Activated T-cell treated with anti-CD3 and anti-CD28 coated beads, Interleukin-2, amount 50 U/mL, for 4 hours (primary cell): ENCODE results near the gene GNPAT. TPM values are rescaled to one million over a fixed set of nuclear protein-coding genes. Genes with fewer than 3 reads are reported as not detected.

Source experiments
- ATAC-seq, 2 donors: fragments of 200-7000 bp; cut with Tn5 transposase; one replicate each; pipeline ENCODE4 v1.10.0; 2021
- DNase-seq: peaks from one replicate; pipeline ENCODE4 v3.0.0-alpha.2; 2020
- H3K27me3 Mint-ChIP-seq: one replicate; pipeline ENCODE4 v1.8.0; 2021; ENCODE audit warnings: low read depth, mixed read lengths
- H3K36me3 Mint-ChIP-seq: one replicate; pipeline ENCODE4 v1.8.0; 2022; ENCODE audit warnings: mixed read lengths; ENCODE audit not compliant: insufficient read depth
- H3K4me1 Mint-ChIP-seq: one replicate; pipeline ENCODE4 v1.8.0; 2021; ENCODE audit warnings: low read depth, mixed read lengths
- H3K4me3 Mint-ChIP-seq: one replicate; pipeline ENCODE4 v1.8.0; 2021; ENCODE audit warnings: mild to moderate bottlenecking, moderate library complexity, mixed read lengths
- H3K9me3 Mint-ChIP-seq: one replicate; pipeline ENCODE4 v1.8.0; 2021; ENCODE audit warnings: mixed read lengths
- total RNA-seq, 3 donors: library from RNA; stranded (reverse); gene quantifications; one replicate each; pipeline ENCODE4 v1.2.1, GENCODE V29; 2021

The GNPAT gene
- total RNA-seq, 3 donors from 2014 or later: 37.1 to 39.8 (median 39.5) TPM

DNA sequence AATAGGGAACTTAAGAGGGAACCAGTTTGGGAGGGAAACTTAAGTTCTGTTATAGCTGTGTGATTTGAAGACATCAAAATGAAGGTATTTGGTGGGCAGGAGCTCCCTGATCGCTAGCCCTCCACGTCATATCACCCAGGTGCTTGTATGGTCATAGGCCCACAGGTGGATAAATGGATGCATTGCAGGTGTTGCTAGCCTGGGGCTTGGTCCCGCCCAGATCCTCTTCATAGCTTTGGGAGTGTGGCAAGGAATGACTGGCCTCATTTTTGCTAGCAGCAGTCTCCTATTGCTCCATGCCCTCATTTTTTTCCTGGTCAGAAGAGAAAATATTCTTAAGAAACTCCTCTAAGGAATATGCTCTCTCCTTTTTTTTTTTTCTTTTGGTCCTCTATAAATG, 11.3 kb downstream of the GNPAT start:
- H3K4me1 Mint-ChIP-seq: peaks cover 6% of the 10 kb centered on the region
- no peaks in the 10 kb centered on the region for H3K27me3 Mint-ChIP-seq
- H3K9me3 Mint-ChIP-seq: no peaks in the 10 kb centered on the region
- DNase-seq (no peak), ATAC-seq (no peak)
- peaks cover 63% of the 10 kb centered on the region for H3K36me3 Mint-ChIP-seq
- no peak overlapping the region for H3K4me3 Mint-ChIP-seq

DNA sequence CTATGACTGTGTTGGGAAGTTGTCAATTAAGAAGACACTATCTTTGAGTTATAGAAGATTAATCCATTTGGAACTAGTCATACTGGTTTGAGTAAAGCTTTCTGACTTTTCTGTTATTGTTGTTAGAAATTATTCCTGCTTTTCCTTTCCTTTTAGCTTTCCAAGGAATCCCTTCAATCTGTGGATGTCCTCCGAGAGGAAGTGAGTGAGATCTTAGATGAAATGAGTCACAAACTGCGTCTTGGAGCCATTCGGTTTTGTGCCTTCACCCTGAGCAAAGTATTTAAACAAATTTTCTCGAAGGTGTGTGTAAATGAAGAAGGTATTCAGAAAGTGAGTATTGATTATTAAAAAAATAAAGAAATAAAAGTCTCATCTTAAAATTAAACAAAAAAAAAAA, 19.3 kb downstream of the GNPAT start:
- Mint-ChIP-seq H3K36me3 (peaks cover 67% of the 10 kb centered on the region), H3K4me1 (no peaks in the 10 kb centered on the region), H3K4me3 (no peak overlapping the region), H3K27me3 (no peaks in the 10 kb centered on the region), H3K9me3 (peaks cover 6% of the 10 kb centered on the region)
- DNase-seq (no peak), ATAC-seq (no peak)

DNA sequence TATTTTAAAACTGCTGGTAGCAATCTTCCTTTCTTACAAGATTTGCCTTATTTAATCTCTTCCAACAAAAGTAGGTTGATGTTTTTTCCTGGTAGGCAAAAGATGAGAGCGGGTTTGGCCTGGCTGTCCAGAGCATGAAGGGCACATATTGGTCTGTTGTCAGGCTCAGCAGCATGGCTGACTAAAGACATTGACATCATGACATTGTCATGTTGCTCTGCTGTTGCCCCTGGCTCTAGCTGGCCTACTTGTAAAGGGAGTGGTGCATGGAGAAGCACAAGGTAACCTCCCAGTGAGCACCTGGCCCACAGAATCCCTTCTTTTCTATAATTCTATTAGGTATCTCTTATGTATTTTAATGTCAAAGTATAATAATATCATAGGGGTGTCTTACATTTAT, 23.6 kb downstream of the GNPAT start:
- DNase-seq (no peak), ATAC-seq (no peak)
- Mint-ChIP-seq H3K9me3 (no peaks in the 10 kb centered on the region), H3K4me1 (no peaks in the 10 kb centered on the region), H3K4me3 (no peak overlapping the region), H3K36me3 (peaks cover 62% of the 10 kb centered on the region), H3K27me3 (no peaks in the 10 kb centered on the region)

DNA sequence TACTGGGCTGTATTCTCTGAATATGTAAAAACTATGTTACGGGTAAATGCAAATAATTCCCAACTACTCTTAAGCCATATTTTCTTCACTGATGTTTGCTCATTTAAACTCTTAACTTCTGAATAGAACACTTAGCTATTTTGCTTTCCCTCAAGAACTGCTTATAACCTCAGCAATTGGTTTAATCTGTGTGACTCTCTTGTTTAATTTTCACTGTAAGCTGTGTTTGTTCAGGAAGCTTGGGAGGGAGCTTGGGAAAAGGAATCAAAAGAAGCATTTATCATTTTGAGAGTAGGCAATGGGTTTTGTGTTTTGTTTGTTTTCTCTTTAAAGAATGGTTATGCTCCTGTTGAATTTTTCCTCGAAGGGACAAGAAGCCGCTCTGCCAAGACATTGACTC, 24.4 kb downstream of the GNPAT start:
- H3K36me3 Mint-ChIP-seq: peaks cover 63% of the 10 kb centered on the region

DNA sequence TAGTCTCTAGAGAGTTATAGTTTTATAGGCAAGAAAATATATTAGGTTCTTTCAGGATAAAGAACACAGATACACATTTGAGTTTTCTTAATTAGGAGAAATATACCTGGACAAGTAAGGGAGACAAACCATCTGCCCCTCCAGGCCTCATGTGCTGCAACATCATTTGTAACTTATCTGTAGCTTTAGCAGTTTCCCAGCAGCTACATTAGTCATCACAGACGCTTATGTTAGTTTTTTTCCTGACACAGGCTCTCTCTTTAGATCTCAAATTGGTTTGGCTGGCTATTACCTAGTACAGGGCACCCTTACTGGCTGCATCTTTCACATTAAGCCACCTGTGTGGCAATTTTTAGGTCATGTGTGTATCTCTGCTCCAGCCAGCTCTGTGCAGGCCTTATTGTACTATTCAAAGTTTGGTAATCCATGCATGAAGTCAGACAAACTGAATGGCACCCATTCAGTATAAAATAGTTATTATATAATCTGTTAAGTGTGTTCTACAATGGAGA, 25.9 kb downstream of the GNPAT start:
- no peaks in the 10 kb centered on the region for H3K9me3 Mint-ChIP-seq
- no peaks in the 10 kb centered on the region for H3K27me3 Mint-ChIP-seq
- H3K4me3 Mint-ChIP-seq: no peak overlapping the region
- DNase-seq (no peak), ATAC-seq (no peak)
- peaks cover 58% of the 10 kb centered on the region for H3K36me3 Mint-ChIP-seq
- H3K4me1 Mint-ChIP-seq: no peaks in the 10 kb centered on the region

More for the DNA sequence above, 24.4 kb downstream of the GNPAT start:
- Mint-ChIP-seq H3K9me3 (no peaks in the 10 kb centered on the region), H3K4me1 (no peaks in the 10 kb centered on the region), H3K27me3 (no peaks in the 10 kb centered on the region), H3K4me3 (no peak overlapping the region)
- no peak for ATAC-seq
- DNase-seq: no peak

DNA sequence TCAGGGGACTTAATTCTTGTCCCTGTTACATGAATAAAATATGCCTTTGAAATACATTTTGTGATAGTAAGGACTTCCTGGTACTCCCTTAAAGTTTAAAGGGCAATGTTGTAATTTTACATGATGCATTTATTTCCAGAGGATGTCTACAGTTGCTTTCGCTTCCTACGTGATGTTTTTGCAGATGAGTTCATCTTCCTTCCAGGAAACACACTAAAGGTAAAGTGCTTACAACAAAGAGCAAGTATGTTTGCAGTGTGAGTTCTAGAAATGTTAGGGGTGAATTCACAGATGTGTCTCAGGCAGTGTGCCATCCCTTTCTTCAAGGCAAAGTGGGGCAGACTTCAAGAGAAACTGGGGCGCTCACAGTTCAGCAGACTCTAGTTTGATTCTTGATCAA, 31.2 kb downstream of the GNPAT start:
- peaks cover 54% of the 10 kb centered on the region for H3K36me3 Mint-ChIP-seq
- no peaks in the 10 kb centered on the region for H3K27me3 Mint-ChIP-seq
- H3K4me3 Mint-ChIP-seq: peak overlapping the region; percentile 4
- peaks cover 14% of the 10 kb centered on the region for H3K4me1 Mint-ChIP-seq
- no peaks in the 10 kb centered on the region for H3K9me3 Mint-ChIP-seq
- no peak for DNase-seq
- peak in 1 of 2 donors; percentile 15 for ATAC-seq

DNA sequence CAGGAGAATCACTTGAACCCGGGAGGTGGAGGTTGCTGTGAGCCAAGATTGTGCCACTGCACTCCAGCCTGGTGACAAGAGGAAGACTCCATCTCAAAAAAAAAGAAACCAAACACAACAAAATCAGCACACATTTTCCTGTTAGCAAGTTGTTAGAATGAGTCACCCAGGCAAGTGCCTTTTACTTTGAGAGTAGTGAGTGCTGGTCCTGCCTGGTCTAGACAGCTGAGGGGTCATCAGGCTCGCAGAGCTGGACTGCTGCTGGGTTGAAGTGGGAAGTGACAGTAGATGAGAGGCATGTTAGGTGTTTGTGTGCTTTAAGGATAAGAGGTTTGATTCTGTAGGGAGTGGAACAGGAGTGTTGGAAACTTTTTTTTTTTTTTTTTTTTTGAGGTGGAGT, 31.9 kb downstream of the GNPAT start:
- DNase-seq (no peak), ATAC-seq (peak in 1 of 2 donors; percentile 18)
- Mint-ChIP-seq H3K36me3 (peaks cover 52% of the 10 kb centered on the region), H3K27me3 (no peaks in the 10 kb centered on the region), H3K4me3 (no peak overlapping the region), H3K9me3 (no peaks in the 10 kb centered on the region), H3K4me1 (peaks cover 14% of the 10 kb centered on the region)

DNA sequence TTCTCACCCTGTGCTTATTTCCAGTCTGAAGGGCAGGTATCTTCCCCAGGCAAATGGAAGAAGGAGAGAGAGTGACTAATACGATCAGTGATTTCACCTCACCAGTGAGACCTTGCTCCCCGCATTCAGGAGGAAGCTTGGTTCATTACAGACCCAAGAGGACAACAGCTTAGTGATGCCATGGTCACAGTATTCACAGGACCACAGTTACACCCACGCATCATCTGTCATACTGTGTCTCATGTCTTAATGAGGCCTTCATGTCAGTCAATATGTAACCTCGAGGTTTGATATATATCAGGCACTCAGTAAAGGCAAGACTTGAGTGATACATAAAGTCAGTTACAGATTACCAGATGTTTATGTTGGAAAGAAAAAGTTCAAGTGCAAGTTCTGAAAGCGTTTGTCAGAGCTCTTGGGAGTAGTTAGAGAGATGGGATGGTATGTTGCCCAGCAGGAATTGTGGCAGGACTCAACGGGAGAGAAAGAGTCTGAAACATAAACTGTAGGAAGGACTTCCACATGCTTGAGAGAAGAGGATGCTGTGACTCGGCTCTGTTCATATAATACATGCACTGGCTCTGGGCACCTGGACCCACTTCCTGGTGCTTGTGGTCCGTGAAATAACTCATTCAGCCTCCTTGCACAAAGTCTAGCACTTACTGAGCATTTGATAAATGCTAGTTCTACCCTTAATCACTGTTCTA, 33.3 kb downstream of the GNPAT start:
- Mint-ChIP-seq H3K4me3 (no peak overlapping the region), H3K36me3 (peaks cover 51% of the 10 kb centered on the region)
- ATAC-seq: peak; percentile 80 to 81

DNA sequence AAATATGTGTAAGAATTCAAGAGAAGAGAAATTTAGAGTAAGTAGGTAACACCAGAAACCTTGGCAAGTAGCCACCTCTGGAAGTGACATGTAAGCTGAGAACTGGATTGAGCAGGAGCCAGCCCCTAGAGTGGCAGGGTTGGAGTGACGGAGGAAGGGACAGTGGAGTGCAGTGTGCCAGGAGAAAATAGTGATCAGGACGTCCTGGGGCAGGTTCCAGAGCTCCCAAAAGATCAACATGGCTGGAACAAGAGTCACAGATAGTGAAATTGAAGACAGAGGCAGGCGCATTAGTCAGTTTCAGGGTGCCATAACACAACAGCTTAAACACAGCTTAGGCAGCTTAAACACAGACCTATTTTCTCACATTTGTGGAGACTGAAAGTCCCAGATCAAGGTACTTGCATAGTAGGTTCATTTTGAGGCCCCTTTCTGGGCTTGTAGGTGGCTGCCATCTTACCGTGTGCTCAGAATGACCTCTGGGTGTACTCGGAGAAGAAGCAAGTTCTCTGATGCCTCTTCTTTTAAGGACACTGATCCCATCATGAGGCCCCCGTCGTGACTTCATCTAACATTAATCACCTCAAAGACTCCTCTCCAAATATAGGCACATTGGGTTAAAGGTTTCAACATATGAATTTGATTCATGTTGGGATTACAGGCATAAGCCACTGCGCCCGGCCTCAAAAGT, 37.2 kb downstream of the GNPAT start:
- peaks cover 34% of the 10 kb centered on the region for H3K36me3 Mint-ChIP-seq
- H3K9me3 Mint-ChIP-seq: no peaks in the 10 kb centered on the region
- DNase-seq (no peak), ATAC-seq (no peak)
- H3K27me3 Mint-ChIP-seq: no peaks in the 10 kb centered on the region
- peaks cover 6% of the 10 kb centered on the region for H3K4me1 Mint-ChIP-seq
- H3K4me3 Mint-ChIP-seq: no peak overlapping the region

More for the DNA sequence above, 33.3 kb downstream of the GNPAT start:
- no peaks in the 10 kb centered on the region for H3K9me3 Mint-ChIP-seq
- DNase-seq: no peak
- H3K4me1 Mint-ChIP-seq: peaks cover 14% of the 10 kb centered on the region
- no peaks in the 10 kb centered on the region for H3K27me3 Mint-ChIP-seq

DNA sequence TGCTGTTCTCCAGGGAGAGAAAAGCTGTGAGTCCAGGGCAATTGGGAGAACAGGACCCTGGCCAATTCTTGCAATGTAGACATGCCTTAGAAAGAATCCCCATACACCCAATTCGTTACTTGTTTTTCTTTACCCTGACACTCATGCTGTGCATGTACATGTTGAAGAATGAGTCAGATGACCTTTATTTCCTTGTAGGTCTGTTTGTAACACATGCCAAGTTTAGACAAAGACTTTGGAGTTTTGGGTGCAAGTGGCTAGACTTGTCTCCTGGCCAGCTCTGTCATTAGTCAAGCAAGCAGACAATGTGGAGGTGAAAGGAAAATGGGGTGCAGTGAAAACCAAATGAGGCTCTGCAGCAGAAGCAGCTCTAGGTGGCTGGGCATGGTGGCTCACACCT, 38.1 kb downstream of the GNPAT start:
- no peaks in the 10 kb centered on the region for H3K9me3 Mint-ChIP-seq
- H3K36me3 Mint-ChIP-seq: peaks cover 31% of the 10 kb centered on the region
- no peaks in the 10 kb centered on the region for H3K27me3 Mint-ChIP-seq
- ATAC-seq: no peak
- DNase-seq: no peak
- H3K4me1 Mint-ChIP-seq: peaks cover 4% of the 10 kb centered on the region
- no peak overlapping the region for H3K4me3 Mint-ChIP-seq

DNA sequence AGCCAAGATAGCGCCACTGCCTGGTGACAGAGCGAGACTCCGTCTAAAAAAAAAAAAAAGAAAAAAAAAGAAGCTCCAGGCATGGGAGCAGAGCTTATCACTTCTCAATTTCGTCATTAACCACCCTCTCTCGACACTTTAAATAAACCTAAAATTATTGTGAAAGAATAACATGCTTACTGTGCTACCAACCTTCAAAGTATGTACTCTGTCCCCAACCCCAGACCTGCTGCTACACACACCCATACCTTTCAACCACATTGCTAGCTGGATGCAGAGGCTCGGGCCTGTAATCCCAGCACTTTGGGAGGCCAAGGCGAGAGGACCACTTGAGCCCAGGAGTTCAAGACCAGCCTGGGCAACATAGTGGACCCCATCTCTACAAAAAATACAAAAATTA, 38.7 kb downstream of the GNPAT start:
- H3K36me3 Mint-ChIP-seq: peaks cover 26% of the 10 kb centered on the region
- no peak for DNase-seq
- no peaks in the 10 kb centered on the region for H3K9me3 Mint-ChIP-seq
- no peak overlapping the region for H3K4me3 Mint-ChIP-seq
- no peaks in the 10 kb centered on the region for H3K4me1 Mint-ChIP-seq
- H3K27me3 Mint-ChIP-seq: no peaks in the 10 kb centered on the region
- no peak for ATAC-seq

DNA sequence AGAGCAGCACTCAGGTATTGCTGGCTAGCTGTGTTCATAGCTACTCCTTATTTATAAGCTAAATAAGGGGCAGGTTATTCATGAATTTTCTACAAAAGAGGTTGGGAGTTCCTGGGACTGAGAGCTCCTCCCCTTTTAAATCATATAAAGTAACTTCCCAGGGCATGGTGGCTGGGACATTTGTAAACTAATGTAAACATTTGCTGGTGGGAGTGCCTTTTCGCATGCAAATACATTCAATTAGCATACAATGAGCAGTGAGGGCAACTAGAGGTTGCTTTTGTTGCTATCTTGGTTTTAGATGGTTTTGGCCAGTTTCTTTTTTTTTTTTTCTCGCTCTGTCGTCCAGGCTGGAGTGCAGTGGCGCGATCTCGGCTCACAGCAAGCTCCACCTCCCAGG, 43.4 kb downstream of the GNPAT start:
- no peak overlapping the region for H3K4me3 Mint-ChIP-seq
- no peaks in the 10 kb centered on the region for H3K9me3 Mint-ChIP-seq
- DNase-seq (no peak), ATAC-seq (no peak)
- no peaks in the 10 kb centered on the region for H3K4me1 Mint-ChIP-seq
- H3K27me3 Mint-ChIP-seq: peaks cover 2% of the 10 kb centered on the region
- H3K36me3 Mint-ChIP-seq: no peaks in the 10 kb centered on the region

DNA sequence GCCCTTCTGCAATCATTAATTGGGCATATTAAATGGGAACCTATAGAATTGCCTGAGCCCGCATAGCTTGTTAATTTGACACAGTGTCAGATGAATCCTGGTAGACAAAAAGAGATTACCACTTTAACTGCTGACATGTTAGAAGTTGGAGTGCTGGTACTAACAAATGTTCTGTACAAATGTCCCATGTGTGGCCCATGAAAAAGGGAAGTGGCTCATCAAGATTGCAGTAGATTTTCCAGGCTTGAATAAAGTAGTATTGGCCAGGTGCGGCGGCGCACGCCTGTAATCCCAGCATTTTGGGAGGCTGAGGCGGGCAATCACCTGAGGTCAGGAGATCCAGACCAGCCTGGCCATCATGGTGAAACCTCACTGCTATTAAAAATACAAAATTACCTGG, 45.6 kb downstream of the GNPAT start:
- Mint-ChIP-seq H3K9me3 (no peaks in the 10 kb centered on the region), H3K27me3 (peaks cover 2% of the 10 kb centered on the region), H3K4me1 (no peaks in the 10 kb centered on the region), H3K36me3 (no peaks in the 10 kb centered on the region), H3K4me3 (no peak overlapping the region)
- ATAC-seq: no peak
- no peak for DNase-seq

DNA sequence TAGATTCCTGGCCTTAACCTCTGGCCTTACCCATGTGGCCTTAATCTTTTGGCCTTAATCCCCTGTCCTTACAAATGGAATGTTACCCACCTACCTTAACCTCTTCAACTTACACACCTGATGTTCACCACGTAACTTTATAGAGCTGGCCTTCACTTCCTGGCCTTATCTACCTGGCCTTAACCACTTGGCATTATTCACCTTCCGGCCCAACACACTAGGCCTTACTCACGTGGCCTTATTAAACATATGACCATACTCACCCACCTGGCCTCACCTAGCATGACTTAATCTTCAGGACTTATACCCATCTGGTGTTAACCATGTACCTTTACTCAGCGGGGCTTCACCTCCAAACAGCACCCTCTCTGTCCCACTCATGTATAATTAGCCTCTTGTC, 54.9 kb downstream of the GNPAT start:
- Mint-ChIP-seq H3K9me3 (no peaks in the 10 kb centered on the region), H3K4me3 (no peak overlapping the region), H3K27me3 (no peaks in the 10 kb centered on the region)

DNA sequence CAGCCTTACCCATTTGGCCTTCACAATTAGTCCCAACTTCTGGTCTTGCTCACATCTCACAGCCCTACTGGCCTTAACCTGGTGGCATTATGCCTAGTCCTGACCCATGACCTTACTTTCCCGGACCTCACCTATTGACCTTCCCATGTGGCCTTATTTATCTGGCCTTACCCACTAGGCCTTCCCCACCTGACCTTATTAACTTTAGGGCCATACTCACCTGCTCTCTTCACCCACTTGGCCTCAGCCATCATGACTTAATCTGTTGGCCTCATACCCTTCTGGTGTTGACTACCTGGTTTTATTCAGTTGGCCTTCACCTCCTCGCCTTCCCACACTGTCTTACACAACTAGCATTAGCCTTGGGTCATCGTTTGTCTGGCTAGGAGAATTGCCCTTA, 61.0 kb downstream of the GNPAT start:
- no peaks in the 10 kb centered on the region for H3K36me3 Mint-ChIP-seq
- H3K27me3 Mint-ChIP-seq: no peaks in the 10 kb centered on the region
- DNase-seq: no peak
- H3K4me1 Mint-ChIP-seq: no peaks in the 10 kb centered on the region
- no peak for ATAC-seq
- no peak overlapping the region for H3K4me3 Mint-ChIP-seq
- no peaks in the 10 kb centered on the region for H3K9me3 Mint-ChIP-seq

More for the DNA sequence above, 54.9 kb downstream of the GNPAT start:
- DNase-seq (no peak), ATAC-seq (no peak)
- no peaks in the 10 kb centered on the region for H3K36me3 Mint-ChIP-seq
- no peaks in the 10 kb centered on the region for H3K4me1 Mint-ChIP-seq
